GM18951 (cell line): ENCODE data around the gene NEK6.
A peak's percentile ranks its signal among the peaks of the same experiment; 100 is the strongest.

ENCODE experiments used
- POLR2A ChIP-seq: IDR thresholded peaks from 4 replicates; pipeline ENCODE4 v1.6.1; 2011; ENCODE audit warnings: mild to moderate bottlenecking; ENCODE audit not compliant: insufficient read length, insufficient read depth; ENCODE audit errors: extremely low read depth
- in situ Hi-C: fragments of 300-500 bp; cut with MboI; formaldehyde crosslinking; loops from one replicate; pipeline ENCODE4 v1.12.0; 2022; ENCODE audit warnings: low sequenced_read_pairs, mixed read lengths, inconsistent platforms; ENCODE audit not compliant: unreplicated experiment

NEK6 gene

DNA sequence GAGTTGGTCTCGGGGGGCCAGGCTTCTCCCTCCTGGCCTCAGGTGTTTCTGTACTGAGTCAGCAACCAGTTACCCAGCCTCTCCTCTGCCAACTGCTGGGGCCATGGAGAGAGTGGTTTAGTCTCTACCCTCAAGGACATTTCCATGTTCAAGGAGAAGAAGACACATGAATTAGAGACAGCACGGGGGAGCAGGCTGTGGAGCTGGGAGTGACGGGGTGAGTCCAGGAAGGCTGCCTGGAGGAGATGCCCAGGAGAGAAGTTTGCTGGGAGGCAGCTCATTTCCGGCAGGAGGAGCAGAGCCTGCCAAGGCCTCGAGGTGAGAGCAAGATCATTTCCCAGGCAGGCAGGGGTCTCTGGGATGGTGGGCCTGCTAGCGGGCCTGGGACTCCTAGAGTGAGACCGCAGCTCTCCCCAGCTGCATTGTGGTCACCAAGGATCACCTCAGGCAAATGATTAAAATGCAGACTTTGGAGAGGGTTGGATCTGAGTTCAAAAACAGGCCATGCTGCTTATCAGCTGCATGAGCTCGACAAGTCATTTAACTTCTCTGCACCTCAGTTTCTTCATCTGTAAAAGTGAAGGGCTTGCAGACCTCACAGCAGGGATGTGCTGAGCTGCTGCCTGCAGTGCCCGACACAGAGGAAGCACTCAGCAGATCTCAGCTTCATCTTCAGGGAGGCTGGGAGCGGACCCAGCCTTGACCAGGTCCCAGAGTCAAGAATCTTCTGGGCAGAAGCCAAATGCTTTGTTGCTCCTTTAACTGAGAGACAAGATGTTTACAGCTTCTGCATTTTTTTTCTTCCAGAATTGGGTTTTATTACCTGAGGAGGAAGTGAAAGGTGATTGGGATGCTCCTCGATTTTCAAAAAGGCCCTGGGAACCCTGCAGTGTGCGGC is 35.2 kb downstream of the NEK6 start:
- TF ChIP-seq POLR2A: no peak

DNA sequence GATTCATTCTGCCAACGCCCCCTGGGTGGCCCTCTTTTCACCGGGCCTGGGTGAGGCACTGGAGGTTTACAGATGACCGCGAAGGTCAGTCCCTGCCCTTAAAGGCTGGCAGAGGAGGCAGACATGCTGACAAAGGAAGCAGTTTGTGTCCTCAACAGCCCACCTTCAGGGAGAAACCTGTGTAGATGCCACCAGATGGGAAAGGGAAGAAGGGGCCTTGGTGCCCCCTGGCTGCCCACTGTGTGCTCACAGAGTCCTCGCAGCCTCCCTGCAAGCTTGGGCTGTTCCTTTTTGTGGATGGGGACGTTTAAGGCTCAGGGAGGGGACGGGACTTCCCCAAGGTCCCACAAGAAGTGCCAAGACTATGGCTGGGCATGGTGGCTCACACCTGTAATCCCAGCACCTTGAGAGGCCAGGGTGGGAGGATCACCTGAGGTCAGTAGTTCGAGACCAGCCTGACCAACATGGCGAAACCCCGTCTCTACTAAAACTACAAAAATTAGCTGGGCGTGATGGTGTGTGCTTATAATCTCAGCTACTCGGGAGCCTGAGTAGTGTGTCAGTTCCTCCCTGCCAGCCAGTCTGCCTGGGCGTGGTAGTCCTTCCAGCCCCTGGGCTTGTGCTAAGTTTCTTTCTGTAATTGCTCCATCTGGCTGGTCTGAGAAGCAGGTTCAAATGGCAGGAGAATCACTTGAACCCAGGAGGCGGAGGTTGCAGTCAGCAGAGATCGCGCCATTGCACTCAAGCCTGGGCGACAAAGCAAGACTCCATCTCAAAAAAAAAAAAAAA is 36.2 kb downstream of the NEK6 start:
- in situ Hi-C loops: no loop called here
- TF ChIP-seq POLR2A: peak; percentile 10

More for the DNA sequence above, 35.2 kb downstream of the NEK6 start:
- in situ Hi-C loops: no loop called here

DNA sequence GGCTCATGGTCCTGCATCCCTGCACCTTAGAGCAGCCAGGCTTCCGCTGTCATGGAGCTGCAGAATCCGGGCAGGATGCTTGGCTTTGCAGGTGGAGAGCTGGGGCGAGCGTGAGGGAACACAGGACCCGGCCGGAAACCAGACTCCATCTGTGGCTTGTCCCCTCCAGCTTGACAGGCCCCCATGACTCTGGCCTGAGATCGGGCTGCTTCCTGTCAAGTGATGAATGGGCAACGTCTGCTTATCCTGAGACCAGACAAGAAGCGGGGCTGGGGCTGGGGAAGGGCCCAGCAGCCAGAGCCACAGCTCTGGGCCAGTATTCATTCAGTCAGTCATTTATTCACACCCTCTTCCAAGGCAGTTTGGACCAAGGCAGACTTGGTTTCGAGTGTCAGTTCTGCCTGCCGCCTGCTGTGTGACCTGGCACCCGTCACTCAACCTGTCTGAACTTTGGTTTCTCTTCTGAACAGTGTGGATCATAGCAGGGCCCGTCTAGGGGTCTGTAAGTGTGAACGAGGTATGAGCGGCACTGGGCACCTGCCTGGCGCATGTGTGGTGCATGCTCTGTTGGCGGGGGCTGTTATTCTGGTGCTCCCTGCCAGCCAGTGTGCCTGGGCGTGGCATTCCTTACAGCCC is 37.5 kb downstream of the NEK6 start:
- no peak for TF ChIP-seq POLR2A
- in situ Hi-C loops: no loop called here

DNA sequence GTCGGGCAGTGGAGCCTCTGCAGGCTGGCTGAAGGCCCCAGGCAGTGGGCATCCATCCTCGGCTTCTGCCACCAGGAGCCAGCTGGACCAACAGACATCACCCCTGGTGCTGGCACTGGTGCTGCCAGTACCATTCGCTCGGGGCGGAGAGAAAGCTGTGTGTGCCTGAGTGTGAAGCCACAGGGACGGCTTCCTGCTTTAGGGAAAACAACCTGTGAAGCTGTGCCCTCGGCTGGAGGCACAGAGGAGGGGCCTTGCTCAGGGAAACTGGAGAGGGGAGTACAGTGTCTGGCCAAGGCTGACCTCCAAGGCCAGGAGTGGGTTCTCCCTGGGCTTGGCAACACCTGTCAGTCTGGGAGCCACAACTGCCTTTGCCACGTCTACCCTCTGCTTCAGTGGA is 38.3 kb downstream of the NEK6 start:
- in situ Hi-C loops: no loop called here
- no peak for TF ChIP-seq POLR2A

DNA sequence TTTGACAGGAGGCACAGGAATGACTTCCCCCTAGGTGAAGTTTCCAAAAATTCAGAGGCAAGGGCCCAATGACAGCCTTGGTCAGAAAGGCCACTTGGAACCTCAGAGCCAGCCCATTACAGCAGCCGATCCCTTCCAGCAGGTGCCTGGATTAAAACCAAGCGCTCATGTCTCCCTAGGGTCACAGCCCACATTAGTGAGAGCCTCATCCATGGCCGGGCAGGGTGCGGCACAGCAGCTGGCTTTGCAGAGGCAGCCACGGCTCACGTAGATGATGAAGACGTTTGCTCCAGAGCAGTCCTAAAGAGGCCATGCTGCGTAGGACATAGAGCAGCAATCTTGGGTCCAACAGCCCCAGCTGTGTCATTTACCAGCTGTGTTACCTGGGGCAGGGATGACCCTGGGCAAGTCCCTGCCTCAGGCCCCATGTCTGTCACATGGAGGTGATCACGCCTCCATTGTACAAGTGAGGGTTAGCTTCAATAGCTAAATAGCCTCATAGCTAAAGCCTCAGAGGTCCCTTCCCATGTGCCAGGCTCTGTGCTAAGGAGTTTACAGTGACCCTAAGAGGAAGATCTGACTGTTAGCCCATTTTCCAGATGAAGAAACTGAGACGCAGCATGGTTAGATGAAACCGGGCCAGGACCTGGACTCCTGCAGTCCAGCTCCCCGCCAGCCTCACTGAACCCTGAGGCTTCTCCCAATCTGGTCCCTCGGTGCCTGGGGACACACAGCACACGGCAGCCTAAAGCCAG is 39.2 kb downstream of the NEK6 start:
- no peak for TF ChIP-seq POLR2A
- in situ Hi-C loops: no loop called here

DNA sequence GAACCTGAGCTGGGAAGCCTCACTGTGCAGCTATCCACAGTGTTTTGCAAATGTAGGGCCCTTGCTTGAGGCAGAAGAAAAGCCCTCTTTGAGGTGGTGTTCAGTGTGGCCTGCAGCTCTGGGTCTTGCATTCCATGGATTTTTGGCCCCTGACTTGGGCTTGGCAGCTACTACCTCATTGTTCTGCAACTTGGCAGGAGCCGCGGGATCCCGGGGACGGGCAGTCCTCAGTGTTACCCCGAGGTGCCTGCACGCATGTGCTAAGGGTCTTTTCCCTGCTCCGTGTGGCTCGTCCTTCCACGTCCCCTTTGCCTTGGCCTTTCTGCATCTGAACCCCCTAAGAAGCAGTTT is 39.8 kb downstream of the NEK6 start:
- in situ Hi-C loops: no loop called here
- TF ChIP-seq POLR2A: no peak

DNA sequence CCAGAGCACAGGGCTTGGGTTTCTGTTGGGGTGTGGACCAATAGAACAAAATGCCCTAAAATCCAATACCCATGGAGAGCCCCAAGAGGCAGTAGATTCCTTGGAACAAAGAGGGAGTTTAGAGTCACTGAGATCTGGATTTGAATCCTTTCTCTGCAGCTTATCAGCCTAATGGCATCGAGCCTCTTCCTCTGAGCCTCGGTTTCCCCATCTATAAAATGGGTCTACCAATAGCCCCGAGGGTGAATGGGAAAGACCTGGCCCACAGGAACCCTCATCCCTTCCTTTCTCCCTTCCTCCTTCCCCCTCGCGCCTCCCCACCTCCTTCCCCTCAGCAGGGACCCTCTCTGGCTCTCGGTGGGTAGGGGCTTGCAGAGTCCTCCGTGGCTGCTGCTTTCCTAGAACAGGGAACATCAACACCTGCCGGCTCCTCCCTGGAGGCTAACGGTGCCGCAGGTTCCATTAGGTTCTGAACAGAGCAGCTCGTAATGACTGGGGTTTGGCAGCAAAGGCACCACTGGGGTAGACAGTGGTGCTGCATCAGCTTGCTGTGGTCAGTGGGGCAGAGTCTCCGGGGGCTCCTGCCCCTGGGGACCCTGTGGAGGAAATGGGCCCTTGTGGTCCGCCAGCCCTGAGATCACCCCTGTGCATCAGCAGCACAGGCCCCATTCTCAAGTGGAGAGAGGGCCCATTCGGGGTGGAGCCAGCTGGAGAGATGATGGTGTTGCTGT is 40.3 kb downstream of the NEK6 start:
- in situ Hi-C loops: no loop called here

DNA sequence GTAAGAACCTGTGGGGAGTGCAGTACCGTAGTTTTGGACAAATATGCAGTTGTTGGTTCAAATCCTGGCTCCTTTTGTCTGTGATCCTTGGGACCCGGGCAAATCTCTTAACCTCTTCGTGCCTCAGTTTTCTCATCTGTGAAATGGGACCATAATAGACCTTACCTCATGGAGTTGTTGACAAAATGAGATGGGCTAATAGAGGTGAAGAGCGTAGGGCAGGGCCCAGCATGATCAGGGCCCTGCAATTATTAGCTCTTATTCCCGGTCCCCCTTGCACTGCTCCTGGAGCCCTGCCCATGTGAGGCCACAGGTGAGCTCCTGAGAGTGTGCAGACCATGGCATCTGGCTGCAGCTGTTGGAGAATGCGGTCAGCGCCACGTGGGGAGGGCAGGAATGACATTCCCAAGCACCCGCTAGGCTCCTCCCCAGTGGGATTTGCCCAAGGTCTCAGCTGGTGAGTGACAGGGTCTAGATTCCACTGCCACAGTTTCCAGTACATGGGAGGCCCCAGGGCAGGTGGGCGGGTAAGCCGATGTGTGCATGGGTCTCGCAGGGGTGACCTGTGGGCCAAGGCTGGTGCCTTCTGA is 41.0 kb downstream of the NEK6 start:
- in situ Hi-C loops: no loop called here
- no peak for TF ChIP-seq POLR2A

More for the DNA sequence above, 40.3 kb downstream of the NEK6 start:
- no peak for TF ChIP-seq POLR2A

DNA sequence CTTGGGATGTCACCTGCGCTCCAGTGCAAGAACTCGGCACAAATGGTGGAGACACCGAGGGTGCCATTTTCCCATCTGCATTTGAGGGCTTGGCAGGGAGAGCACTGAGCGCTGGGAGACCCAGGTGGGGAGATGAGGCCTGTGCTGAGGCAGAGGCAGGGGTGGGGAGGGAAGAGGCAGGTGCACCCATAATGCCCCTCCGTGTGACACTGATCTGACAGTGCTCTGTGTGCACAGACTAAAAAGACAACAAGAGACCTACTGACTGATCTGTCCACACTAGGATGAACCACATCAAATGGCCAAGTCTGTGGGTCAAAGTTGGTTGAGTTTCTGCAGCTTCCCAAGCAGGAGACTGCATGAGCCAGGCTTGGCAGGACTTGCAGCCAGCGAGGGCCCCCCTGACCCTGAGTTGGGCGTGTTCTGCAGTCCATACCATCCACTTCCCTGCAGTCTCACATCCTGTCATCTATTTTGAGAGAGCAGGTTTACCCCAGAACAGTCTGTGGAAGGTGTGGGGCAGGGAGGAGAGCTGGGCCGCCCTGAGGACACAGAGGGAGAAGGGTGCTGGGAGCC is 41.9 kb downstream of the NEK6 start:
- no peak for TF ChIP-seq POLR2A
- in situ Hi-C loops: loop anchor here (25.0 kb wide), 1 partner anchor 887 kb away; no protein-coding TSS in a partner anchor

DNA sequence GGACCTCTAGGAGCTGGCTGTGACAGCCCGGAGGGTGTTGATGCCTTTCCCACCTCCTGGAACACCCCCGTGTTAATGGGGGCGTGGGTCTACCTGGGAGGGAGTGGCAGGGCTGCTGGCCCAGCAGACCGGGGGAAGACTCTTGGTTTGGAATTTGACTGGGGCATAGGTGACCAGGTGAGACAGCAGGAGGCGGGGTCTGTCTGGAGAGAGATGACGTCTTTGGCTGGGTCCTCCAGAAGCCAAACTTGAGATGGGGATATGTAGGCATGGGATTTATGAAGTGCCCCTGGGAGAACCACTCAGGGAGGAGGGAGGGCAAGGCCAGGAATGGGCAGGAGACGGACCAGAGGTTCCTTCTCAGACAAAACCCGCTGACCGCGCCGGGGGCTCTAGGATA is 42.6 kb downstream of the NEK6 start:
- TF ChIP-seq POLR2A: no peak
- in situ Hi-C loops: loop anchor here (25.0 kb wide), 1 partner anchor 888 kb away; no protein-coding TSS in a partner anchor

DNA sequence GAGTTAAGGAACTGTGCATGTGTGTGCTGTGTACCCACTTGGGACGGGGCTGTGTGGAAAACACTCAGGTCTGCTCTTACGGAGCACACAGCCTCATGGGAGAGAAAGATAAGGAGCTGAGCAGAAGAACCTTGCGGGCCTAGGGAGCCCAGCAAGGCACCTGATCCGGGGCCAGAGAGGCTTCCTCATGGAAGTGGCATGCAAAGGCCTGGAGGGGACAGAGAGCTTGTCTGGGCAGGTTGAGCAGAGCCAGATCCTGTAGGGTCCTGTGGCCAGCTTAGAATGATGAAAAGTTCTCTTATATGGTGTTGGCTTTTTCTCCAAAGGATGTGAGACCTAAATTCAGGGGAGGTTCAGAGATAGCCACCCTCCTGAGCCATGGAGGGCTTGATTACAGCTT is 45.2 kb downstream of the NEK6 start:
- in situ Hi-C loops: loop anchor here (25.0 kb wide), 1 partner anchor 891 kb away; no protein-coding TSS in a partner anchor
- no peak for TF ChIP-seq POLR2A
